Measurements from ENCODE around the gene FNDC10.

FNDC10 gene

DNA sequence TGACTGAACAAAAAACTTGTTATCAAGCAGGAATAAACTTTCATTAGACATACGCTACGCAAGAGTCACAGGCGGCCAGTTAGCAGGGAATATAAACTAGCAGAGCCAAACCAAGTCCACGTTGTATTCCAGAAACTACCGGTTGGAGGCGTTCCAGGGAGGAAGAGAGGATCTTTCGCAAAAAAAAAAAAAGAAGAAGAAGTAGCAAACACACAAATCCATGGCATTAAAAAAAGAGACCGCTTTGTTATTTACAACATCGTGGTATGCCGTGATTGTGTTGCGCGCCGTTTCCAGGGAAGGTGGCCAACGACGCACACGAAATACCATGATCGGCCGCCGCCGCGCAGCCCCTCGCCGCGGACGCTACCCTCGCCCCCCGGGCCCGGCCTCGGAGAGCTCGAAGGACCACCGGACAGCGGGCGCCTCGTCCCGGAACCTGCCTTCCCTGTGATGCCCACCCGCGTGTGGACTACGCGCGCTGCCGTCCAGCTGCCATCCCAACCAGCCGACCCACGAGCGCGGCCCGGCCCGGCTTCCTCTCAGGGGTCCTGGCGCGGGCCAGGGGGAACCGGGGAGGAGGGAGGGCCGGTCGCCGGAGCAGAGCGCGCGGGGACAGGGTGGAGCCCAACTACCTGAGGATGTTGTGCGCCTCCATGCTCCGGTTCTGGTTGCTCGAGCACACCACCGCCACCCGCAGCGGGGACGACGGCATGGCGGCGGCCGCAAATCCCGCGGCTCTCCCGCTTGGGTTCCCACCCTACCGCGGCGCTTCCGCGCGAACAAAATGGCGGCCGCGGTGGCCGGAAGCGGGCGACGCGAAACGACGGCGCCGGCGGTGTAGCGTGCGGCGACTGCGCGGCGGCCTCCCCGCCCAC, 25.9 kb downstream of the FNDC10 start:
- in situ Hi-C loops (cut with HindIII; ENCODE audit: low sequenced_read_pairs), result no loop called here

DNA sequence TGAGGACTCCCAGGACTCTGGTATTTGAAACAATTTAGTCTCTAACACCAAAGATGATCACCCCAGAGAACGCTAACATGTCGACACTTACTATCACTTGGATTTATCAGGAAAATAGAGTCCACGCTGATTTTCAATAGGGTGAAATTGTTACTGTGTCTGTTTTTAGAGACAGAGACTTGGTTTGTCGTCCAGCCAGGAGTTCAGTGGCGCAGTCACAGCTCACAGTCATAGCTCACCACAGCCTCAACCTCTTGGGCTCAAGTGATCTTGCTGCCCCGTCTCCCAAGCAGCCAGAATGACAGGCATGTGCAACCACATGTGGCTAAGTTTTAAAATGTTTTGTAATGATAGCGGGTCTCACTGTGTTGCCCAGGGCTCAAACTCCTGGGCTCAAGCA, 30.6 kb downstream of the FNDC10 start:
- in situ Hi-C loops (cut with HindIII; ENCODE audit: low sequenced_read_pairs), result no loop called here

DNA sequence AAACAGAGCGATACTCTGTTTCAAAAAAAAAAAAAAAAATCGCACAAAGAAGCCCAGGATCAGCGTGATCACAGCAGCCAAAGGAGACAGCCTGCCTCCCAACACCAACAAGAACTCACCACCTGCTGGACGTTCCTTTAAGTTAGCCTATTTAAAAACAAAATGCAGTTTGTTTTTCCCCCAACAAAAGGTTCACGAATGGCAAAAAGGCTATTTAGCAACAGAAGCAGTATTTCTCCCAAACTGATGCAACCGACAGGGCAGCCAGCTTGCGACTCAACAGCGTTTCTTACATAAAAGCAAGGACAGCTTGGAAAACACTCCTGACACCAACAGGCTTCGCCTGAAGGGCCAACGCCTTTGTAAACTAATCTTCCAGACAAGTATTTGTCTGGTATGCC, 32.0 kb downstream of the FNDC10 start:
- in situ Hi-C loops (cut with HindIII; ENCODE audit: low sequenced_read_pairs), result no loop called here

DNA sequence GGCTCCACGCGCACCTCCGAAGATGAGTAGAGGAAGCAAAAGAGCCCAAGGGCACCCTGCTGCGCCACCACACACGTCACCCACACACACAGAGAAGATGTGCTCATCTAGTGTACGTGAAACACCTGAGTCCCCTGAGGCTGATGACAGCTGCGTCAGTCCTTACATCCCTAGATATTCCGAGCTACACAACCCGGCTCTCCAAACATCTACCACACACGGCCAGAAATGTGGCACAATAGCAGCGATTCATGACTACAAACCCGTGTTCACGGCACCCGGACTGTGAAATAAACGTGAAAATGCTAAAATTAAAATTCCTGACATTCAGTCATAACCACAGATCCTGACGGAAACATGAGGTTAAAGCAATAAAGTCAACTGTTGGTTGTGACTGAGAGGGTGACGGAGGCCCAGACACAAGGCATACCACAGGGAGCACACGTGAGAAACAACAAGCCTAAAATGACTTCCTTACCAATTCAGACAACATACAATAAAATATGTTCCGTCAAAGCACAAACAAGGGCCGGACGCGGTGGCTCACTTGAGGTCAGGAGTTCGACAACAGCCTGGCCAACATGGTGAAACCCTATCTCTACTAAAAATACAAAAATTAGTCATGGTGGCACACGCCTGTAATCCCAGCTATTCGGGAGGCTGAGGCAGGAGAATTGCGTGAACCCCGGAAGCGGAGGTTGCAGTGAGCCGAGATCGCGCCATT, 32.6 kb downstream of the FNDC10 start:
- in situ Hi-C loops (cut with HindIII; ENCODE audit: low sequenced_read_pairs), result no loop called here

DNA sequence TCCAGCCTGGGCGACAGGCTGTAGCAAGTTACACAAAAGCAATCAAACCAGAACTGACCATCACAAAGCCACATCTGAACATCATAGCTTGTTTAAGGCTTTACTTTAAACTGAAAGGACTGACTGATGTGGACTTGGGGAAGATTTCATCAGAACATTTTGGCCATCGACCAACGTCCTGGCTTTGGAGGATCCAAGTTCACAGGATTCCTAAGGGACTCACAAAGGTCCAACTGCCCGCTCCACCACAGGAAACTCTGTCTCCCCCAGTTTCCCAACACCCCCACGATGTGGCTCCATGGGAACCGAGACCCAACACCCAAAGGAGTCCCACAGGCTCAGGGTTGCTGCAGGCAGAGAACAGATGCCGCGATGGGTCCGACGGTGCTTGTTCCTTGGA, 34.6 kb downstream of the FNDC10 start:
- in situ Hi-C loops (cut with HindIII; ENCODE audit: low sequenced_read_pairs), result no loop called here

DNA sequence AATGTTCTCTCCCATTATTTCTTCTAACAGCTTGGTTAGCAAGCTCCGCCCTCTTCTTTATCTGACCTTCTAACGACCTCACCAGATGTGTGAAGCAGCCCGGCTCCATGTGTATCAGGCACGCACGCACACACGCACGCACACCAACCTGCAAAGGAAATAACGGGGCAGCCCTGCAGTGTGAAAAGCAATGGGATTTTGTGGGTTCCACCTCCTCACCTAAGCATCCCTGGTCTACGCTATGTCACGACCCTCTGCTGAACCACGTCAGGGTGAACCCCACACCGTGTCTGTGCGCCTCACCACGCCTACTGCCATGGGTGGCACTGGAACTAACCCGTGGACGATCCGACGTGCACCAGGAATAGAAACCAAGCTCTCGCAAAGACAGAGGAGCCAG, 35.7 kb downstream of the FNDC10 start:
- in situ Hi-C loops (cut with HindIII; ENCODE audit: low sequenced_read_pairs), result loop anchor here (5.0 kb wide), 1 partner anchor 53 kb away; the partner anchor contains the start of gene MIB2

DNA sequence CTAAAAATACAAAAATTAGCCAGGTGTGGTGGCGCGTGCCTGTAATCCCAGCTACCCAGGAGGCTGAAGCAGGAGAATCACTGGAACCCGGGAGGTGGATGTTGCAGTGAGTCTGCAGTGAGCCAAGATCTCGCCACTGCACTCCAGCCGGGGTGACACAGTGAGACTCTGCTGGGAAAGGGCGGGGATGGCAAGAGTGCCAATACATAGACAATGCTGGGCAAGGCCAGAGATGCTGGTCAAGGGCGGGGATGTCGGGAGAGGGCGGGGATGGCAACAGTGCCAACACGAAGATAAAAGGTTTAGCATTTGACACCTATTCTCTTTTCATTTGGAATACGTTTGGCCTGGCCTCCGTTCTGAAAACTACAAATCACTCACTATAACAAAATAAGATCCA, 36.2 kb downstream of the FNDC10 start:
- in situ Hi-C loops (cut with HindIII; ENCODE audit: low sequenced_read_pairs), result loop anchor here (5.0 kb wide), 1 partner anchor 54 kb away; the partner anchor contains the start of gene MIB2

DNA sequence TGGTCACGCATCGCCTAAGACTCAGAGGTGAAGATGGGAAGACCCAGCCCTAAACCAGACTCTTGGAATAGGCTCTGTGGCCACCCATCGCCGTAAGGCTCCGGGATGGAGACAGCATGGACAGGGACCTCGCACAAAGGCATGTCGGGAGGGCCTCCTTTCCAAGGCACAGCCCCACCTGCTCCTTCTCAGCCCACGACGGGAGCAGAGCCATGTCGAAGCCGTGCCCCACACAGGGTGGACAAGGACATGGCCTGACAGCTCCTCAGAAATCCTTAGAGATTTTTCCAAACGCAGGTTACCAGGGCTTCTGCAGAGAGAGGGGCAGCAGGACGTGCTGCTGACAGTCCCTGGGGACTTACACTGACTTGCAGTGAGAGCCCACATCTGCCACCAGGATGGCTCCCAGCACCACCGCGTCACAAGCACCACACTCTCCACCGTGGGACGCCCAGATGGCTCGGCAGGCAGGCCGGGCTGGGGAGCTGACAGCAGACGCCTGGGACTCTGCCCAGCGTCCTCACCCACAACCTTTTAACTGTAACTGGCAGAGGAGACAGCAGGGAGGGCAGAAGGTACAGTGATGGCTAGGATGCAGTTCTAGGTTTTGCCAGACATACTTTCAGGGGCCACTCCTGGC, 37.3 kb downstream of the FNDC10 start:
- in situ Hi-C loops (cut with HindIII; ENCODE audit: low sequenced_read_pairs), result loop anchor here (5.0 kb wide), 1 partner anchor 55 kb away; the partner anchor contains the start of gene MIB2

DNA sequence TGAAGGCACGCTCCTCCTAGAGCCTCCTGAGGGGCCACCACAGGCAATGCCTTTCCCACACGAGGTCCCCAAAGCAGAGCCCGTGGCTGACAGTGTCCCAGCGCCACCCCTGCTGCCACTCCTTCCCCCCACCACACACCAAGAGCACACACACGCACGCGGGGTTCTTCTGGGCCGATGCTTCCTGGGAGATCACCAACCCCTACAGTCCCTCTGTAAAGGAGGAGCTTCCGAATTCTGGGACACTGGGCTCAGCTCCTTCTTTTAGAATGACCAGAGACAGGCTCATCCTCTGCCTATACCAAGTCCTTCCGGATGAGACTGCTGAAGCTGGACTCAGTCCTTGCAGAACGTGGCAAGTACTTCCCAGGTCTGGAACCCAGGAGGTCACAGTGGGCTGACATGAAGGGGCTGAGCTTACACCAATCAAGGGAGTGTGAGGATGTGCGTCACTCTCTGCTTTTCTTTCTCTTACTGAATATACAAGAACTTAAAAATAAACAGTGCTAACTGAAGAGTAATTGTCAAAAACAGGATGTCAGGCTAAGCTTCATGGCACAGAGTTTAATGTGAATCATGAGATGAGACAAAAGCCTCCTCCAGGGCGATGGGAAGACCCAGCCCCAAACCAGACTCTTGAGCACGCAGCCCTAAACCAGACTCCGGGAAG, 38.0 kb downstream of the FNDC10 start:
- in situ Hi-C loops (cut with HindIII; ENCODE audit: low sequenced_read_pairs), result loop anchor here (5.0 kb wide), 1 partner anchor 55 kb away; the partner anchor contains the start of gene MIB2

DNA sequence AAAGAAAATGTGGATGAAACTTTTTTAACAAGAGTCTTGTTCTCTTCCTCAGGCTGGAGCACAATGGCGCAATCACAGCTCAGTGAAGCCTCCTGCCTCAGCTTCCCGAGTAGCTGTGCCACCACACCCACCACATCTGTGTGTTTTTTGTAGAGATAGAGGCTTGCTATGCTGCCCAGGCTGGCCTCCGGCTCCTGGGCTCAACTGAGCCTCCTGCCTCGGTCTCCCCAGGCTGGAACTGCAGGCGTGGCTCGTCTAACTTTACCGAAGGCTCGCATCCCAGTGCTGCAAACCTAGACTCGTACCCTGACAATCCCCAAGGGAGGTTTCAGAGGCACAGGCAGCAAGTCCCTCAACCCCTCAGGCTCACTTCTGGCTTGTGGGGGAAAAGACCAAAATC, 39.8 kb downstream of the FNDC10 start:
- in situ Hi-C loops (cut with HindIII; ENCODE audit: low sequenced_read_pairs), result loop anchor here (5.0 kb wide), 1 partner anchor 57 kb away; the partner anchor contains the start of gene MIB2

DNA sequence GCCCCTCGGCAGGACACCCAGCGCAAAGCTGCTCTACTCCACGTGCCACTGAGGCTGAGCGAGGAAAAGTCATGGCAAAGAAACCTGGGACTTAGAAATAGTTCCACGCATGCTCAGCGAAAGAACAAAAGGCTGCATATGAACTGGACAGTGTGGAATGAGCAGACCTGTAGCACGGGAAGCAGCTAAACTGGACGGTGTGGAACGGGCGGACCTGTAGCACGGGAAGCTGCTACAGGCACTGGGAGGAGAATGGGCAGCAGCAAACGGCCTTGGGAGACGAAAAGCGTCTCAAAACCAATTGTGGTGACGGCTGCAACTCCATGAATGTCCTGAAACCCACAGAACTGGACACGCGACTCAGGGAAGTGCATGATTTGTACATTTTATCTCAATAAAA, 40.9 kb downstream of the FNDC10 start:
- in situ Hi-C loops (cut with HindIII; ENCODE audit: low sequenced_read_pairs), result loop anchor here (10.0 kb wide), 1 partner anchor 184 kb away; the partner anchor contains the start of gene AURKAIP1

DNA sequence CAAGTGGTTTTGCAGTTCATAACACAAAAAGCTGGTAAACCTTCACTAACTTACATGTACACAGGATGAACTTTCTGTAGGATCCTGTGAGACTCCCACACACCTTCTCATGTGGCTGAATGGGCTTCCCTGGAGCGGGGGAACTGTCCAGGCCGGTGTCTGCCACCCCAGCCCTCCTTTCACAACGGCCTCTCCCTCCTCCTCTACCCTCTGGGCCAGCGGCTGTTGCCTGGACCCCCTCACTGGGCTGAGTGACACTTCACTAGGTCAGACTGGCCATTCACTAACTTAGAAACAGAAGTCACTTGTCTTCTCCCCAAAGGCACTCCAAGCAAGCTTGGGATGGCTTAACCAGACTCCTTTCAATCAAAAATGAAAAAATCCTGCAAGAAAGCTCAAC, 41.3 kb downstream of the FNDC10 start:
- in situ Hi-C loops (cut with HindIII; ENCODE audit: low sequenced_read_pairs), result loop anchor here (10.0 kb wide), 1 partner anchor 184 kb away; the partner anchor contains the start of gene AURKAIP1

DNA sequence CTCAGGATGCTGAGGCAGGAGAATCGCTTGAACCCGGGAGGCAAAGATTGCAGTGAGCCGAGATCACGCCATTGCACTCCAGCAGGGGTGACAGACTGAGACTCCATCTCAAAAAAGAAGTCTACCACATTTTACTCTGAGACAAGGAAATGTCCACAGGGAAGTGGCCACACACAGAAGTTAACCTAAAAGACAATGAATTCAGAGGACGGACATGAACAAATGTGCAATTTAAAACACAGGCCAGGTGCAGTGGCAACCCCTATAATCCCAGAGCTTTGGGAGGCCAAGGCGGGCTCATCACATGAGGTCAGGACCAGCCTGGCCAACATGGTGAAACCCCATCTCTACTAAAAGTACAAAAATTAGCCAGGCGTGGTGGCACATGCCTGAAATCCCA, 42.2 kb downstream of the FNDC10 start:
- in situ Hi-C loops (cut with HindIII; ENCODE audit: low sequenced_read_pairs), result loop anchor here (10.0 kb wide), 1 partner anchor 183 kb away; the partner anchor contains the start of gene AURKAIP1

DNA sequence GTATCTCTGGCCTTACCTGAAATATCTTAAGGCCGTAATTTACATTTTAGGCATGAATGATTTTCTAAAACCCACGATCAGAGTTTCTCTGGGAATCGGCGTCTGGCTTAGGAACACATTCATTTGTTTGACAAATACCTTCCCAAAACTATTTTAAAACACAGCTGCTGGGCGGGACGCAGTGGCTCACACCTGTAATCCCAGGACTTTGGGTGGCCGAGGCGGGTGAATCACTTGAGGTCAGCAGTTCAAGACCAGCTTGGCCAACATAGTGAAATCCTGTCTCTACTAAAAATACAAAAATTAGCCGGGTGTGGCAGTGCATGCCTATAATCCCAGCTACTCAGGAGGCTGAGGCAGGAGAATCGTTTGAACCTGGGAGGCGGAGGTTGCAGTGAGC, 43.0 kb downstream of the FNDC10 start:
- in situ Hi-C loops (cut with HindIII; ENCODE audit: low sequenced_read_pairs), result loop anchor here (10.0 kb wide), 1 partner anchor 182 kb away; the partner anchor contains the start of gene AURKAIP1

DNA sequence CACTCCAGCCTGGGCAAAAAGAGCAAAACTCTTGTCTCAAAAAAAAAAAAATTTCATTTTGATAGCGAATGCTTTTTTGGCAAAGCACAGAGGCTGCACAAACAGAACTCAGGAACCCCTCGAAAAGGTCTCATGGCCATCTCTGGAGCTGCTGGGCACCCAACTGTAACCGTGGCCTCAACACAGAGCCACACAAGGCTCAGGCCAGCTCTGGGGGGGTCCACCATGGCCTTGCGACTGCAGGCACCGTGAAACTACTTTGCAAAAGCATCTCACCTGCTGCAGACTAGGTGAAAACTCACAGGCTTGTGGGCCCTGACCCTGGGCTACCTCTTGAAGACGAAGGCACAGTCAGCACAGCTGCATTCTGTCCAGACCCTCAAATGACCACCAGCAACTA, 43.4 kb downstream of the FNDC10 start:
- in situ Hi-C loops (cut with HindIII; ENCODE audit: low sequenced_read_pairs), result loop anchor here (10.0 kb wide), 1 partner anchor 182 kb away; the partner anchor contains the start of gene AURKAIP1

DNA sequence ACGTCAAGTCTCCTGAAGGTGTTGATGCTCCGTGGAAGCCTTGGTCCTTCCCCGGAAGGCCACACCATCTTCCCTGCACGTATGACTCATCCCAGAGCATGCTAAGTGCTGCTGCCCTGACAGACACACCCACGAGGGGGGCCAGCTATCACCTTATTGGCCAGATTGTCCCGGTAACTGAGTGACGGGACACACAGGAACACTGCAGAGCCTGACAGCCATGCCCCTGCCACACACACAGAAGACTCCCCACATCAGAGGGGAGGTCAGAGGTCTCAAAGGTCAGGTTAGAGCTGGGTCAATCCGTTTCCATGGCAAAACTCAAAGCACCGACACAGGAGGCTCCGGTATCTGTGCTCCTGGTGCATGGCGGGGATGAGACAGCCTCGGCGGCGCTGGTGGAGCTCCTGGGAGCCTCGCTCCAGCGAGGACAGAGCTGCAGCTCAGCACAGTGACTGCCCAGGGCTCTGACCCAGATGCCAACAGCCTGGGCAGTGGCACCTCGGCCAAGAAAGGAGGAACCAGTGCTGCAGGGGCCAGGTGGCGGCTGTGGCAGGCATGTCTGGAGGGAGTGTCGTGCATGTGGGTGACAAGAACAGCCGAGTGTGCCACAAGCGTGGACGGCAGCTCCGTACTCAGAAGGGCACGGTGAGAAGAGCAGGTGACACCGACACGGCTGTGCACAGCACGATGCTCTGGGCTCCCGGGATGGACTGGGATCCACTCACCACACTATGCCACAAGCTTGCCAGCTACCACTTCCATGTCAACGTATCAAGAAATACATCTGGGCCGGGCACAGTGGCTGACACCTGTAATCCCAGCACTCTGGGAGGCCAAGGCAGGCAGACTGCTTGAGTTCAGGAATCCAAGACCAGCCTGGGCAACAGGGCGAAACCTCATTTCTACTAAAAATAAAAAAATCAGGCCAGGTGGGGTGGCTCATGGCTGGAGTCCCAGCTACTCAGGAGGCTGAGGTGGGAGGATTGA, 44.7 kb downstream of the FNDC10 start:
- in situ Hi-C loops (cut with HindIII; ENCODE audit: low sequenced_read_pairs), result loop anchor here (10.0 kb wide), 1 partner anchor 180 kb away; the partner anchor contains the start of gene AURKAIP1

DNA sequence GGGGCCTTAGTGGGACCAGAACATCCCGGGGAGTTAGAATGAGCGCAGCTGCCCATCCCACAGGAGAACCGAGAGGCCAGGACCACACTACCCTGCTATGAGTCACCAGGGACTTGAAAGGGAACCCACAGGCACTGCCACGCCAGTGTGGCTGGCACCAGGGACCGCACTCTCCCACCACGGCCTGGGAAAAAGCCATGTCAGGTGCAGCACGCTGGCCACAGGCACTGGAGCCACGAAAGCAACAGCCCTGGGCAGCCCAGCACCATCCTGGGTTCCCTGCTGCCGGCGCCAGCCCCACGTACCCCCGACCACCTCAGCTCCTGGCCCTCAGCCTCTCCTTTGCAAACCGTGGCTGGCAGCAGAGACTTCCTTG, 45.4 kb downstream of the FNDC10 start:
- in situ Hi-C loops (cut with HindIII; ENCODE audit: low sequenced_read_pairs), result loop anchor here (10.0 kb wide), 1 partner anchor 180 kb away; the partner anchor contains the start of gene AURKAIP1

DNA sequence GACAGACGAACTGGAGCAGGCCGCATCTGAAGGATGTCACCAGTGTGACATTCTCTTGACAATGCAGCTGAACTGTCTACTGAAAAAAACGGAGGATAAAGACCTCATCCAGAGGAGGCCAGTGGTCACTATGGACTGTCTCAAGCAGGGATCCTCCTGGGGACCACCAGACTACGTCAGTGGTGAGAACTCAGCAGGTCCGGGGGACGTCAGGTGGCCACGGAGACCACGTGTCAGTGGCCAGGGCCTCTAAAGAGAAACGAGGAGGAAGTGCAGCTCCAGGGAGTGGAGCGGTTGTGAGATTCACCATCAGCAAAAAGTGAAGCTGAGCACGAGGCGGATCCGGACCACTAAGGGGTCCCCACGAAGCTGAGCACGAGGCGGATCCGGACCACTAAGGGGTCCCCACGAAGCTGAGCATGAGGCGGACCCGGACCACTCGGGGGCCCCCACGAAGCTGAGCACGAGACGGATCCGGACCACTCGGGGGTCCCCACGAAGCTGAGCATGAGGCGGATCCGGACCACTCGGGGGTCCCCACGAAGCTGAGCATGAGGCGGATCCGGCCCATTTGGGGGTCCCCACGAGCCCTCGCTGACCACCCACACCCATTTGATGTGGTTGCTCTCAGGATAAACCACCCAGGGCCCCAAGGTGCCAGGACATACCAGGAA, 46.0 kb downstream of the FNDC10 start:
- in situ Hi-C loops (cut with HindIII; ENCODE audit: low sequenced_read_pairs), result loop anchor here (10.0 kb wide), 1 partner anchor 179 kb away; the partner anchor contains the start of gene AURKAIP1

Data from endothelial cell of hepatic sinusoid (primary cell).